Esophagus (tissue), 2 donors: Measurements from ENCODE around the gene RBM38. TPM values are rescaled to one million over a fixed set of nuclear protein-coding genes. Genes with fewer than 3 reads are reported as not detected.
"Not testable (repeated sequence)": the region's sequence is repeated elsewhere in the genome, so short reads cannot be mapped to it uniquely, and the experiment has no call there.

Experiments used
- H3K27ac ChIP-seq, 2 donors: one replicate each; pipeline ENCODE4 v1.5.1; 2013; ENCODE audit warnings: low read depth in 2 of 2, mild to moderate bottlenecking in 2 of 2, inconsistent platforms in 1 of 2, low read length in 1 of 2, moderate library complexity in 1 of 2
- H3K27me3 ChIP-seq, 2 donors: one replicate each; pipeline ENCODE4 v1.6.1; 2013; ENCODE audit warnings: low read length in 2 of 2, control low read depth in 1 of 2, mild to moderate bottlenecking in 1 of 2; ENCODE audit not compliant: insufficient read depth in 2 of 2, control insufficient read depth in 1 of 2
- H3K36me3 ChIP-seq, 2 donors: one replicate each; pipeline ENCODE4 v1.6.1; 2013; ENCODE audit warnings: low read length in 1 of 2; ENCODE audit not compliant: control insufficient read depth in 2 of 2, insufficient read depth in 2 of 2
- H3K4me1 ChIP-seq, 2 donors: one replicate each; pipeline ENCODE4 v1.6.1; 2013; ENCODE audit warnings: low read length in 1 of 2; ENCODE audit not compliant: control insufficient read depth in 2 of 2, insufficient read depth in 2 of 2
- H3K4me3 ChIP-seq, 2 donors: one replicate each; pipeline ENCODE4 v1.5.1; 2013; ENCODE audit warnings: low read length in 2 of 2, mild to moderate bottlenecking in 2 of 2, low read depth in 1 of 2, moderate library complexity in 1 of 2
- H3K9me3 ChIP-seq, 2 donors: one replicate each; pipeline ENCODE4 v1.6.1; 2013; ENCODE audit warnings: mild to moderate bottlenecking in 2 of 2, low read depth in 1 of 2, low read length in 1 of 2, moderate library complexity in 1 of 2; ENCODE audit not compliant: control insufficient read depth in 2 of 2, insufficient read depth in 1 of 2
- WGBS, 2 donors: extraction: QIAGEN DNeasy Blood & Tissue Kit; methylation state at CpG; one replicate each; pipeline ENCODE4 v1.1.7; 2013; 5-methylcytosine and 5-hydroxymethylcytosine counted together
- polyA plus RNA-seq, 2 donors: library from polyadenylated mRNA; stranded (reverse); fragments of 200-250 nt; gene quantifications; one replicate each; pipeline ENCODE4 v1.2.3, GENCODE V29; 2013
- donor health status: healthy with polysubstance abuse.
- donor health status: Bipolar disorder and iron deficiency.

Gene RBM38
- polyA plus RNA-seq, 2 donors = 10.9 to 13.8 TPM

DNA sequence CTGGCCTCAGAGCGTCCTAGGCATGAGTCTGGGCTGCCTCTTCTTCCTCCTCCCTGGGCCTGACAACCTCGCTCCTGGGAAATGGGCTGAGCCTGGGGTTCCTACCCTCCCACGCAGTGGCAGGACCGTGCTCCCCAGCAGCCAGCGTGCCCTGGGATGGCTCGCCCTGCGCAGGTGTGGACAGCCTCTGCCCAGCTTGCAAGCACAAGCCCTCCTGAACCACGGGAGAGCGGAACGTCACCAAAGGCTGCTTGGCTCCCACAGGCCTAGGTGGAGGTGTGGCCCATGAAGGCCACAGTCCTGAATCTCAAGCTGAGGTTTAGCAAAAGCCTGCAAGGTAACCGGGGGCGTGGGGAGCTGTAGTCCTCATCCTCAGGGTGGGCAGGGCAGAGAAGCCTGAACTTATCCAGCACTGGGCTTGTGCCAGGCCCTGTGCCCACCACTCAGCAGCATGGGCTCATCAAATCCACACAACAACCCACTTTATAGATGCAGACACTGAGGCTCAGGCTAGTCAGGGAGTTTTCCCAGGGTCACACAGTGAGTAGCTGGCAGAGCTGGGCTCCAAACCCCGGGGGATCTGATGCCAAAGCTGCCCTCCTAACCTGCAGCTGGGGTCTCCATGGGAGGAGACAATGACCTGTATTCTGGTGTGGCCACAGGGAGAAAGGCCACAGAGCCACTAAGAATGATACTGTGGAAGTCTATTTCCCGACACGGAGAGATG, 25.3 kb downstream of the RBM38 start:
- Histone ChIP-seq H3K27me3 (no peaks in the 10 kb centered on the region), H3K4me3 (no peak overlapping the region), H3K36me3 (no peaks in the 10 kb centered on the region), H3K4me1 (peaks cover 0 to 4% of the 10 kb centered on the region in 2 donors), H3K9me3 (no peaks in the 10 kb centered on the region), H3K27ac (no peak overlapping the region)
- WGBS, 2 donors = 88 to 92% methylated on average over 15 of the region's 15 CpGs

DNA sequence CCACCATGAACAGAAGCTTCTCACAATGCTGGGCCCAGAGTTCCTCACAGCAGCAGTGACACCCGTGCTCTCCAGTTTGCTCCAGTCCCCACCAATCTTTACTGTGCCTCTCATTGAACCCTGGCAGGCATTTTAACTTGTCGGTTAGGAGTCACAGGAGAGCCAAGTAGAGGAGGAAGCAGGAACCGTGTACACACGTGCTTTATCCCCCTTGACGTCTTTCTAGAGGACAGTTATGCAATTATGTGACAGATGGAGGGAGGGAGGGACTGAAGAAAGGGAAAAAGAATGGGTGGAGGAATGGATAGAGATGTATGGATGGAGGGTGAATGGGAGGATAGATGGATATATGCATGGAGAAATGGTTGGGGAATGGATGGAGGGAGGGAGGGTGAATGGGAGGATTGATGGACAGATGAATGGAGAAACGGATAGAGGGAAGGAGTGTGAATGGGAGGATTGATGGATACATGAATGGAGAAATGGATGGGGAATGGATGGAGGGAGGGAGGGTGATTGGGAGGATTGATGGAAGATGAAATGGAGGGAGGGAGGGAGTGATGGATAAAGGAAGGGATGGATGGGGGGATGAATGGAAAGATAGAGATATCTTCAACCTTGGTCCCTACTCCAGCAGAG, 26.0 kb downstream of the RBM38 start:
- WGBS, 2 donors = 38 to 45% methylated on average over 6 of the region's 6 CpGs
- no peak overlapping the region for H3K27ac ChIP-seq
- H3K36me3 ChIP-seq = no peaks in the 10 kb centered on the region
- H3K4me1 ChIP-seq = peaks cover 0 to 4% of the 10 kb centered on the region in 2 donors
- no peaks in the 10 kb centered on the region for H3K9me3 ChIP-seq
- no peaks in the 10 kb centered on the region for H3K27me3 ChIP-seq
- no peak overlapping the region for H3K4me3 ChIP-seq

DNA sequence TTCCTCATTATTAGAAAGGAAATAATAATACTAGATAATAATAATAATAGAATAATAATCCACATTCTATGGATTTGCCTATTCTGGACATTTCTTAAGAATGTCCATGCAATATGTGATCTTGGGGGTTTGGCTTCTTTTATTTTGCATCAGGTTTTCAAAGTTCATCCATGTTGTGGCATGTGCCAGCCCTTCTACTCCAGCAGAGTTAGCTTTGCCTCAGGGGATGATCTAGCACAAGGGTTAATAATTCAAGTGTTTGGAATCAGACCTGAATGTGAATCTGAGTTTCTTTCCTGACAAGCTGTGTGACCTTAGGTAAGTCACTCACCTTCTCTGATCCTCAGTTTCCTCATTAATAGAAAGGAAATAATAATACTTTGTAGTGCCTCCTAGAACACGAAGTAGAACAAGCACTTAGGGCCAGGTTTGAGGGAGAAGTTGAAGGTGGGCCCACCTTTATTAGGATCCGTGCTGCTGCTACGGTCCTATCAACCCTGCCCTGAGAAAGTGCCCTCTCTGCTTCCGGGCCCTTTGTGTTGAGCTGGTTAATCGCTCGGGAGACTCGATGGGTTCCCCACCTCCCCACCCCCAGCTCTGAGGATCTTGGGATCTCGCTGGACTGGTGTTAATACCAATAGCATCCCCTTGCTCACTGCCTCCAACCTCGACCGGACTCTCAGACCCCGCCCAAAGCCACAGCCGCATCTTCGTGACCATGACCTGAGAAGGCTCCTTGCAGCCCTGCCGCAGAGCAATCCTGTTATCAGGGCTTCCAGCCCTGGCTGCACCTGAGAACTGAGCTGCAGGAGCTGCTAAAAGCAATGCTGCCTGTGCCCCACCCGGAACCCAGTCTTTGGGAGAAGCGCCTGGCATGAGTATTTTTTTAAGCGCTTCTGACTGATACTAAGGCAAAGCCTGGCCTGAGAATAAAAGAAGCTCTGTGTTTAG, 26.9 kb downstream of the RBM38 start:
- Histone ChIP-seq H3K9me3 (no peaks in the 10 kb centered on the region), H3K27ac (no peak overlapping the region), H3K4me1 (peaks cover 0 to 4% of the 10 kb centered on the region in 2 donors), H3K27me3 (no peaks in the 10 kb centered on the region), H3K4me3 (no peak overlapping the region), H3K36me3 (no peaks in the 10 kb centered on the region)
- WGBS, 2 donors = 46% methylated on average over 17 of the region's 17 CpGs

DNA sequence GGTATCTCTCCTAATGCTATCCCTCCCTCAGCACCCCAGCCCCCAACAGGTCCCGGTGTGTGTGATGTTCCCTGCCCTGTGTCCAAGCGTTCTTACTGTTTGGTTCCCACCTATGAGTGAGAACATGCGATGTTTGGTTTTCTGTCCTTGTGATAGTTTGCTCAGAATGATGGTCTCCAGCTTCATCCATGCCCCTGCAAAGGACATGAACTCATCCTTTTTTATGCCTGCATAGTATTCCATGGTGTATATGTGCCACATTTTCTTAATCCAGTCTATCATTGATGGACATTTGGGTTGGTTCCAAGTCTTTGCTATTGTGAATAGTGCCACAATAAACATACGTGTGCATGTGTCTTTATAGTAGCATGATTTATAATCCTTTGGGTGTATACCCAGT, 28.3 kb downstream of the RBM38 start:
- not testable (repeated sequence) for H3K36me3 ChIP-seq, H3K4me1 ChIP-seq, H3K27me3 ChIP-seq, H3K9me3 ChIP-seq, H3K27ac ChIP-seq, H3K4me3 ChIP-seq
- WGBS, 2 donors = 88 to 95% methylated on average over 3 to 4 of the region's 4 CpGs

DNA sequence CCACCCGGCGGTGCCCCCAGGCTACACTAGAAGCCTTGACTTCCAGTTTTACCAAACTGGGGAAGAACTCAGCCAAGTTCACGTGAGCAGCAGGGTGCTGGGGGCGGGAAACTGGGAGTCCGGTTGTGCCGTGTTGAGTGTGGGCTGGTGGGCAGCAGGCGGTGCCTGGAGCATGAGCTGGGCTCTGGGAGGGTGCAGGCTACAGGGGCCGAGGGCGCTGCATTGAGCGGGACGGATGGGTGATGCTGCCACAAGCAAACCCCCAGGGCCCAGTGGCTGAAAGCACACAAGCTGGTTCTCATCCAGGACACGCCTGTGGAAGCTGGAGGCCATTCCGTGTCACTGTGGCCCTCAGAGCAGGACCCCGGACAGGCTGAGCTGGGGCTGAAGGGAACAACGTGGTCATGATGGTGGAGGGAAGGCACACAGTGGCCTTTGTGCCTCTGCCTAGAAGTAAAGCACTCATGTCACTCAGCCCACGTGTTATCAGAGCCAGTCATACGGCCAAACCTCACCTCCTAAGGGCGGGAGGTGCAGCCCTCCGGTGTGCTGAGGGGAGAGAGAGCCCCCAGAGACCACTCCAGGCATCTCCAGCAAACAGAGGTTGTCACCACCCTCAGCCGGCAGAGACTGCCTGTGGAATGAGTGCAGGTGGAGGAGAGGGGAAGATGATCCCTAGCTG, 29.5 kb downstream of the RBM38 start:
- H3K9me3 ChIP-seq = no peaks in the 10 kb centered on the region
- 65 to 69% methylated on average over 20 of the region's 20 CpGs for WGBS, 2 donors

DNA sequence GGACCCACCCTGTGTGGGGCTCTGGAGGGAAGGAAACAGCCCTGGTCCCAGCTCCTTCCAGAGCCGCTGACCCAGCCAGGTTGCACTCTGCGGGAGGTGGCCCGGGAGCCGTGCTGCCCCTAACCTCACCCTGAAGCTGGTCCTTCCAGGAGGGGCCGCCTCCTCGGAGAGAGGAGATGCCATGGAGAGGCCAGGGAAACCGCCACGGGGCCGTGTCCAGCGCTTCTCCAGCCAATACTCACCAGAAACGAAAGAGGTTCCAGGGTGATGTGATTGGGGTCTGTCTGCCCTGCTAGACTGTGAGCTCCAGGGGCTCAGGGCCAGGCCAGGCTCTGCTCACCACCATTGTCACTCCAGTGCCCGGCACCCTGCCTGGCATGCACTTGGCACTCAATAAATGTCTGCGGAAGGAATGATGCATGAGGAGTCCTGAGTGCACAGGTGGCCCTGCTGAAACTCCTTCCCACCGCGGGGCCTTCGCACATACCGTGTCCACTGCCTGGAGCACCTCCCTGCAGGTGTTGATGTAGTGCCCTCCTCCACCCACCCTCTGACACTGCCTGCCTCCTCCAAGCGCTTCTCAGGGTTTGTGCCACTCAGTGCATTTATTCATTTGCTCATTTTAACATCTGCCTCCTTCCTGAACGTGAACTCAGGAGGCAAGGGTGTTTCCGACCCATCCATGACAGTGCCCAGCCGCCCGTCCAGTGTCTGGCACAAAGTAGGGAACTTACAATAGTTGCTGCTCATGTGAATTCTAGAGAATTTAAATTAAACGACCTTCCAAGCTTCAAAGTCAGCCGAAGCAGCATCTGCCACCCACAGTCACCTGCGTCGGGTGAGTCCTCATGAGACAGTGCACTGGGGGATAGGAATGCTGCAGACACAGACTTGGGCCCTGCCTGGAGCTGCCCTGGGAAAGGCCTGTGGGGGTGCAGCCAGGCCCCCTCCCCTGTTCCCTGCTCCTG, 30.3 kb downstream of the RBM38 start:
- Histone ChIP-seq H3K9me3 (peaks cover 0 to 2% of the 10 kb centered on the region in 2 donors), H3K27ac (no peak overlapping the region), H3K36me3 (no peaks in the 10 kb centered on the region), H3K4me3 (no peak overlapping the region), H3K4me1 (no peaks in the 10 kb centered on the region), H3K27me3 (no peaks in the 10 kb centered on the region)
- 87% methylated on average over 21 to 26 of the region's 26 CpGs for WGBS, 2 donors

More for the DNA sequence above, 29.5 kb downstream of the RBM38 start:
- H3K4me1 ChIP-seq = no peaks in the 10 kb centered on the region
- no peak overlapping the region for H3K4me3 ChIP-seq
- no peak overlapping the region for H3K27ac ChIP-seq
- H3K27me3 ChIP-seq = no peaks in the 10 kb centered on the region
- no peaks in the 10 kb centered on the region for H3K36me3 ChIP-seq

DNA sequence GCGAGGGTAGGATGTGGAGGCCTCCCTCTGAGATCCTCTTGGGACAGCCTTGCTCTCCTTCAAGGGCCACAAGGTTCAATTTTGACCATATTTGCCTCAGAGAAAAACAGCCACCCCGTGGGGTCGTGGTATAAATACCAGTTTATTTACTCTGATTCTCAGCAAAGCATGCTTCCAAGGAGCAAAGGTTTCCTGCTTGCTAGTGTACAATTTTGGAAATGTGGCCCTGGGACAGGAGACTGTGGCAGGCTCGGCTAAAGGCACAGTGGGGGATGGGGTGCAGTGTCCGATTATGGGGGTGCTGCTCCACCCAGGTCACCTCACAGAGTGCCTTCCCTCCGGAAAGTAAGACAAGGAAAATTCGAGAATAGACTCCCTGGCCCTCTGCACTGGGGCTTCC, 31.1 kb downstream of the RBM38 start:
- WGBS, 2 donors = 66 to 73% methylated on average over 7 of the region's 7 CpGs
- no peaks in the 10 kb centered on the region for H3K36me3 ChIP-seq
- no peak overlapping the region for H3K27ac ChIP-seq
- H3K27me3 ChIP-seq = no peaks in the 10 kb centered on the region
- peaks cover 0 to 2% of the 10 kb centered on the region in 2 donors for H3K9me3 ChIP-seq
- H3K4me3 ChIP-seq = no peak overlapping the region
- no peaks in the 10 kb centered on the region for H3K4me1 ChIP-seq

DNA sequence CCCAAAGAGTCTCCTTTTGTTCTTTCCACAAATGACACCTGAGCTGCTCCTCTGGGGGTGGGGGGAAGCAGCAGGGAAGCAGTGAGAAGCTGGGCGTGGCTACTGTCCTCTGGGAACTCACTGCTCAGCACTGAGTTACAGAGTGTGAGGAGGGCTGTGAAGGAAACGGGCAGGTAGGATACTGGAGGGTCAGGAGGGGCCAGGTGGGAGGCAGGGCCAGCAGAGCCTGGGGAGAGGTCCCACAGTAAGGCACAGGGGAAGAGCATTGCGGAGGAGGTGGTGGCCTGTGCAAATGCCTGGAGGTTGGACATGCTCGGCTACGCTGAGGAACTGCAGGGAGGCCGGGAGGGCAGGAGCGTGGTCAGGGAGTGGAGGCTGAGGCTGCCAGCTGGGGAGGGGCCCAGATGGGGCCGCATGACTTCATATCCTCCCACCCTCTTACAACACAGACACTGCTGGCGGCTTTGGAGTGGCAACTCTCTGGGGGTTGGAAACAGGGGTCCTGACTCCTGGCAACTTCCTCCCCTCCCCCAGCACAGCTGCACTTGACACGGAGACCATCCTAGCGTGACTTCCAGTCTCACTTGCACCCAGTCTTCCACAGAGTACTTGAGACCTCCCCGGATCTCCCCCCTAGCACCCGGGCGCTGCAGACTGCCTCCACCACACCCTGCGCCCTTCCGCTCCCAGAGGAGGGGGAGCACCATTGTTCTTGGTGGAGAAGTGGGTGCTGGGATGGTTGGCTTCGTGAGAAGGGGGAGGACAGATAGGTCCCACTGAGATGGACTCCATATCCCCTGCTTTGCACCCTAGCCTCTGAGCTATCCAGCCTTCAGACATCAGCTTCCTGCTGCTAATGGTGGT, 34.2 kb downstream of the RBM38 start:
- peaks cover 0 to 2% of the 10 kb centered on the region in 2 donors for H3K9me3 ChIP-seq
- no peaks in the 10 kb centered on the region for H3K4me1 ChIP-seq
- no peaks in the 10 kb centered on the region for H3K27me3 ChIP-seq
- no peak overlapping the region for H3K4me3 ChIP-seq
- WGBS, 2 donors = 70 to 75% methylated on average over 17 of the region's 17 CpGs
- no peak overlapping the region for H3K27ac ChIP-seq
- no peaks in the 10 kb centered on the region for H3K36me3 ChIP-seq
